GM19372 (cell line): ENCODE data around the gene CSPG4.

Experiments used
- ATAC-seq: cut with Tn5 transposase; IDR thresholded peaks from one replicate; pipeline ENCODE4 v1.9.1; 2021; ENCODE audit warnings: mild to moderate bottlenecking, low read depth, moderate library complexity; ENCODE audit not compliant: unreplicated experiment

CSPG4 gene

DNA sequence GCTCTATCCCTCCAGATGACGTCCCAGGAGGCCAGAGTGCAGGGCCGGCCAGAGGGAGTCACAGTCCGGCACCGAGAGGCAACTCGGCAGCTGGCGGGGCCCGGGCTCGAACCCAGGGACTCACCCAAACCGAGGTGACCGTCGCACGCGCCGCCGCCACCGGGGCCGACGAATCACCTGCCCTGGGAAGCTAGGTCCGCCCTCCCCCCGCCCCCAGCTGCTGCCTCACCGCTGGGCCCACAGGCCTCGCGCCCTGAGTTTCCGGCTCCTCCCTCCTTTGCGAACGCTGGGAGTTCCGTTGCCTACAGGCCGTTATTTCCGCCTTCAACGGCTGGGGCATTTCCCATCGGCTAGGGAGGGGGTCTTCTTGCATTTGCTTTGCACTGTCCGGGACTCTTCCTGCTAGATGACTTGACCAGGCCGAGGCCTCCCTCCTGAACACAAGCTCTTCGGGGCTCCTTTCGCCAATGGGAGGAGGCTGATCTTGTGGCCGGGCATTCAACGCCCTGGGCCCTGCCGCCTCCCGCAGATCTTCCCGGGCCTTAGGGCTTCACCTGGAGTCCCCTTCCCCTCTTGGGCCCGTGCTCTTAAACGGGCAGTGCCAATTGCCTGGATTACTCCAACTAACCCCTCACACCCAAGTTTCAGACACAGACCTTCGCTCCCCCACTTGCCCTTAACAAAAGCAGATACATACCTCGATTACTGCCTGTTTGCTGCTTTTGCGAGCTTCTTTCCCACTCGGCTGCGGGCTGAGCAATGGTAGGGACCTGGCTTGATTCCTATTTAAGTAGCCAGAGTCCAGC is 86.9 kb downstream of the CSPG4 start, which contains the start of gene SNUPN:
Gene SNUPN, minus strand, starts transcription at position 184 of the 806 bp plus-strand sequence. CDS start 4,674 bp downstream, outside the sequence.
- ATAC-seq, result peak; percentile 81
